GM23338 (cell line): ENCODE results near the gene DEPDC5. TPM values are rescaled to one million over a fixed set of nuclear protein-coding genes. Genes with fewer than 3 reads are reported as not detected.
A peak's percentile ranks its signal among the peaks of the same experiment; 100 is the strongest.

Experiments
- ATAC-seq: fragments of 200-7000 bp; cut with Tn5 transposase; 3 replicates; pipeline ENCODE4 v1.9.1; 2020
- DNase-seq: peaks from one replicate; pipeline ENCODE4 v3.0.0-alpha.2; 2015; ENCODE audit warnings: low spot score
- H2AFZ ChIP-seq: fragments of 200-600 bp; sonication (generic); 2 replicates; pipeline ENCODE4 v1.8.0; 2016; ENCODE audit warnings: antibody characterized with exemption, mild to moderate bottlenecking, moderate library complexity
- H3F3A ChIP-seq: fragments of 200-600 bp; sonication (generic); replicated peaks from 2 replicates; pipeline ENCODE4 v1.8.0; 2017; ENCODE audit warnings: antibody characterized with exemption, mixed run types, low read depth
- H3K27ac ChIP-seq: fragments of 200-600 bp; sonication (generic); 2 replicates; pipeline ENCODE4 v1.6.1; 2016; ENCODE audit warnings: low read depth
- H3K27me3 ChIP-seq: fragments of 200-600 bp; sonication (generic); 2 replicates; pipeline ENCODE4 v1.8.0; 2016; ENCODE audit warnings: mild to moderate bottlenecking, mixed run types, moderate library complexity; ENCODE audit not compliant: insufficient read depth
- H3K36me3 ChIP-seq: fragments of 200-600 bp; sonication (generic); 2 replicates; pipeline ENCODE4 v1.8.0; 2016; ENCODE audit warnings: mild to moderate bottlenecking; ENCODE audit not compliant: insufficient read depth
- H3K4me1 ChIP-seq: fragments of 200-600 bp; sonication (generic); 2 replicates; pipeline ENCODE4 v1.8.0; 2016; ENCODE audit warnings: mild to moderate bottlenecking, moderate library complexity; ENCODE audit not compliant: insufficient read depth
- H3K4me2 ChIP-seq: fragments of 200-600 bp; sonication (generic); 2 replicates; pipeline ENCODE4 v1.7.1; 2017; ENCODE audit warnings: mixed run types
- H3K4me3 ChIP-seq: fragments of 200-600 bp; sonication (generic); 2 replicates; pipeline ENCODE4 v1.6.1; 2016; ENCODE audit warnings: mixed run types
- H3K79me2 ChIP-seq: fragments of 200-600 bp; sonication (generic); replicated peaks from 2 replicates; pipeline ENCODE4 v1.8.0; 2017; ENCODE audit warnings: mild to moderate bottlenecking; ENCODE audit not compliant: insufficient read depth
- H3K9me2 ChIP-seq: fragments of 200-600 bp; sonication (generic); 2 replicates; pipeline ENCODE4 v1.8.0; 2017; ENCODE audit not compliant: insufficient read depth
- H4K20me1 ChIP-seq: fragments of 200-600 bp; sonication (generic); replicated peaks from 2 replicates; pipeline ENCODE4 v1.8.0; 2017; ENCODE audit warnings: mild to moderate bottlenecking; ENCODE audit not compliant: insufficient read depth
- H3K27ac Mint-ChIP-seq: 2 replicates; pipeline ENCODE4 v1.8.0; 2020; ENCODE audit warnings: inconsistent platforms, mild to moderate bottlenecking, moderate library complexity, mixed read lengths
- H3K27me3 Mint-ChIP-seq: 3 replicates; pipeline ENCODE4 v1.8.0; 2022; ENCODE audit warnings: low read depth, mild to moderate bottlenecking, moderate library complexity, mixed read lengths, inconsistent platforms; ENCODE audit not compliant: insufficient read depth, poor library complexity
- H3K36me3 Mint-ChIP-seq: 3 replicates; pipeline ENCODE4 v1.8.0; 2021; ENCODE audit warnings: low read depth, mild to moderate bottlenecking, inconsistent platforms, moderate library complexity, mixed read lengths
- H3K4me1 Mint-ChIP-seq: 3 replicates; pipeline ENCODE4 v1.8.0; 2020; ENCODE audit warnings: mild to moderate bottlenecking, inconsistent platforms, mixed read lengths
- H3K4me3 Mint-ChIP-seq: 3 replicates; pipeline ENCODE4 v1.8.0; 2021; ENCODE audit warnings: moderate library complexity, mild to moderate bottlenecking, inconsistent platforms, mixed read lengths
- H3K9me3 Mint-ChIP-seq: 3 replicates; pipeline ENCODE4 v1.8.0; 2020; ENCODE audit warnings: moderate library complexity, mild to moderate bottlenecking, inconsistent platforms, mixed read lengths
- CTCF ChIP-seq, 2 experiments: fragments of 200-600 bp in 1 of 2; sonication (generic) in 1 of 2; conservative IDR thresholded peaks; 2 replicates each; pipeline versions ENCODE4 v1.5.1 to v1.6.1; 2016 to 2017; ENCODE audit warnings: antibody characterized with exemption in 2 of 2, low read depth in 2 of 2, mild to moderate bottlenecking in 2 of 2, moderate library complexity in 1 of 2
- JUNB ChIP-seq: IDR thresholded peaks from one replicate; pipeline ENCODE4 v1.6.1; 2016; ENCODE audit warnings: antibody characterized with exemption; ENCODE audit not compliant: unreplicated experiment
- NANOG ChIP-seq: IDR thresholded peaks from 2 replicates; pipeline ENCODE4 v1.6.1; 2016; ENCODE audit warnings: antibody characterized with exemption, borderline replicate concordance
- POLR2AphosphoS5 ChIP-seq: IDR thresholded peaks from 2 replicates; pipeline ENCODE4 v1.6.1; 2016; ENCODE audit warnings: antibody characterized with exemption, low read depth
- REST ChIP-seq: IDR thresholded peaks from one replicate; pipeline ENCODE4 v1.6.1; 2018; ENCODE audit warnings: antibody characterized with exemption; ENCODE audit not compliant: unreplicated experiment
- ZNF114 ChIP-seq: fragments of 250-450 bp; sonication (Bioruptor Pico); IDR thresholded peaks from 2 replicates; pipeline ENCODE4 v1.5.0; 2020; ENCODE audit warnings: mild to moderate bottlenecking, moderate library complexity
- ZNF331 ChIP-seq: fragments of 250-450 bp; sonication (Bioruptor Pico); IDR thresholded peaks from 2 replicates; pipeline ENCODE4 v1.5.0; 2020; ENCODE audit warnings: low read depth, mild to moderate bottlenecking, moderate library complexity
- polyA plus RNA-seq: library from polyadenylated mRNA; unstranded; fragments of >200 nt; fragmentation: Nextera tagmentation; extraction: Ambion mirVana; gene quantifications from 2 replicates; pipeline ENCODE4 v1.2.1, GENCODE V29; 2016
- total RNA-seq: library from RNA; depleted of rRNA; stranded (reverse); fragments of >200 nt; shearing (Covaris generic); gene quantifications from 2 replicates; pipeline ENCODE4 v1.2.3, GENCODE V29; 2014

Gene DEPDC5
- total and polyA plus RNA-seq, 2 experiments from 2014 or later, result 18.7 to 19.7 TPM

GRCh38 chr22:31942091-31942490 is 188.3 kb downstream of the DEPDC5 start (continued):
- TF ChIP-seq CTCF (conservative IDR thresholded peaks at IDR 0.05; ENCODE audit: low read depth in 2 of 2) (no peak), ZNF331 (CRISPR knock-in tag) (no peak), POLR2AphosphoS5 (no peak), ZNF114 (CRISPR knock-in tag) (no peak), NANOG (no peak), REST (no peak), JUNB (no peak)

GRCh38 chr22:31943206-31943977 is 189.6 kb downstream of the DEPDC5 start:
- TF ChIP-seq POLR2AphosphoS5, result peak; percentile 38; the same call in 1 of the 2 replicates
- no peak for TF ChIP-seq REST
- peaks cover 21% of the 10 kb centered on the region for H3K4me1 ChIP-seq
- peaks cover 7% of the 10 kb centered on the region; the same call in 2 of the 3 replicates for H3K4me1 Mint-ChIP-seq
- peak overlapping the region; percentile 100 for H3K4me3 ChIP-seq
- H3K27ac ChIP-seq, result peak overlapping the region; percentile 98
- no peaks in the 10 kb centered on the region for H3K9me3 Mint-ChIP-seq
- peaks cover 28% of the 10 kb centered on the region for H4K20me1 ChIP-seq
- peak overlapping the region; percentile 96; the same call in 1 of the 2 replicates for H2AFZ ChIP-seq
- peak overlapping the region; percentile 86; the same call in 2 of the 3 replicates for H3K4me3 Mint-ChIP-seq
- H3K27ac Mint-ChIP-seq, result peak overlapping the region; percentile 84
- H3K4me2 ChIP-seq, result peak overlapping the region; percentile 89
- H3K79me2 ChIP-seq, result peaks cover 36% of the 10 kb centered on the region
- peaks cover 15% of the 10 kb centered on the region for H3K36me3 Mint-ChIP-seq
- H3K27me3 ChIP-seq, result no peaks in the 10 kb centered on the region
- DNase-seq, result no peak
- peaks cover 11% of the 10 kb centered on the region for H3K36me3 ChIP-seq
- peaks cover 10% of the 10 kb centered on the region for H3K27me3 Mint-ChIP-seq
- peaks cover 9% of the 10 kb centered on the region; the same call in 1 of the 2 replicates for H3F3A ChIP-seq
- no peak for ATAC-seq
- H3K9me2 ChIP-seq, result no peaks in the 10 kb centered on the region
